HG02884 (cell line): ENCODE results near the gene TRIM27.
A peak's percentile ranks its signal among the peaks of the same experiment; 100 is the strongest.
"Not testable (repeated sequence)": the region's sequence is repeated elsewhere in the genome, so short reads cannot be mapped to it uniquely, and the experiment has no call there.

ENCODE experiments used
- ATAC-seq: cut with Tn5 transposase; IDR thresholded peaks from one replicate; pipeline ENCODE4 v1.9.1; 2021; ENCODE audit warnings: mild to moderate bottlenecking, moderate library complexity; ENCODE audit not compliant: unreplicated experiment

TRIM27 gene

GRCh38 chr6:28923318-28924102 is at the start of gene TRIM27:
Gene TRIM27, minus strand, starts transcription at chr6:28923985. Its CDS starts 353 bp downstream, at chr6:28923632.
- ATAC-seq: peak; percentile 81

GRCh38 chr6:28970056-28970455 is 46.3 kb upstream of the TRIM27 start:
- ATAC-seq: not testable (repeated sequence)

GRCh38 chr6:28969129-28969528 is 45.3 kb upstream of the TRIM27 start:
- no peak for ATAC-seq

- ATAC-seq: no peak
Observed at GRCh38 chr6:28968476-28968875, 44.7 kb upstream of the TRIM27 start.

GRCh38 chr6:28965706-28966105 is 41.9 kb upstream of the TRIM27 start:
- no peak for ATAC-seq

GRCh38 chr6:28960846-28961500 is 37.2 kb upstream of the TRIM27 start:
- no peak for ATAC-seq

- ATAC-seq: not testable (repeated sequence)
Observed at GRCh38 chr6:28958561-28959243, 34.9 kb upstream of the TRIM27 start.

- not testable (repeated sequence) for ATAC-seq
Observed at GRCh38 chr6:28957795-28958314, 34.1 kb upstream of the TRIM27 start.

- no peak for ATAC-seq
Observed at GRCh38 chr6:28956331-28956730, 32.5 kb upstream of the TRIM27 start.

GRCh38 chr6:28953585-28954258 is 29.9 kb upstream of the TRIM27 start:
- no peak for ATAC-seq

GRCh38 chr6:28953039-28953584 is 29.3 kb upstream of the TRIM27 start:
- peak; percentile 52 for ATAC-seq

GRCh38 chr6:28949656-28950195 is 25.9 kb upstream of the TRIM27 start:
- not testable (repeated sequence) for ATAC-seq

GRCh38 chr6:28948782-28949486 is 25.1 kb upstream of the TRIM27 start:
- no peak for ATAC-seq

GRCh38 chr6:28947831-28948270 is 24.1 kb upstream of the TRIM27 start:
- no peak for ATAC-seq

- ATAC-seq: no peak
Observed at GRCh38 chr6:28947067-28947765, 23.4 kb upstream of the TRIM27 start.

GRCh38 chr6:28945349-28945748 is 21.6 kb upstream of the TRIM27 start:
- no peak for ATAC-seq

GRCh38 chr6:28944412-28944865 is 20.7 kb upstream of the TRIM27 start:
- ATAC-seq: no peak

GRCh38 chr6:28943557-28944411 is 20.0 kb upstream of the TRIM27 start:
- ATAC-seq: no peak
